PC-9 (cell line): Measurements from ENCODE around the gene NGB.

Source experiments
- EZH2 ChIP-seq: fragments of 200-600 bp; sonication (generic); IDR thresholded peaks from 2 replicates; pipeline ENCODE4 v1.8.0; 2017; ENCODE audit warnings: antibody characterized with exemption, low read depth
- TF ChIP-seq, protein P1 (sequence below): fragments of 200-600 bp; sonication (generic); conservative IDR thresholded peaks from 2 replicates; pipeline ENCODE4 v1.6.1; 2017; ENCODE audit warnings: mixed run types, antibody characterized with exemption, mild to moderate bottlenecking, moderate library complexity

DNA sequence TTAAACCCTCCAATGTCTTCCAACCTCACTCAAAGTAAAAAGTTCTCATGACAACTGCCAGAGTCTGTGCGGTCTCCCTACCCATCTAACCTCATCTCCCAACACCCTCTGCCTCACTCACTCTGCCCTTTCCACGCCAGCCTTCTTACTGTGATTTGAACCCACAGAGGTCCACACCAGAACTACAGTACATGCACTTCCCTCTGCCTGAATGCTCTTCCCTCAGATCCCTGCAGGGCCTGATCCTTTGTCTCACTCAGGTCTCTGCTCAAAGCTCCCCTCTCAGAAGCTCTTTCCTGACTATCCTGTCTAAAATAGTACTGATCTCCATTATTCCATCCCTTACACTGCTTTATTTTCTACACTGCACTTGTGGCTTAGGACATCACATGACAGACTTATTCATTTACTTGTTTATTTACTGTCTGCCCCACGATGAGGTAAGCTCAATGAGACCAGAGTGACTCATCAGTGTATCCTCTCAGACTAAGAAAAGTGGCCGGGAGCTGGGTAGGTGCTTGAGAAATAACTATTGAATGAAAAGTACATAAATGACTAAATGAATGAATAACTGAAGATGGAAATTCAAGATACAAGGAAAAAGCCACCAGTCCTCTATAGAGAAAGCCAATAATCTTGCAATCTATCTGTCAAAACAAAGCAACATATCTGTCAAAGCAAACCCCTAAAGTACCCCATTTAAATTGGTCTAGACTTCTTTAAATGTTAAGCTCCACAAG, 32.6 kb upstream of the NGB start:
- TF ChIP-seq, protein P1, sequence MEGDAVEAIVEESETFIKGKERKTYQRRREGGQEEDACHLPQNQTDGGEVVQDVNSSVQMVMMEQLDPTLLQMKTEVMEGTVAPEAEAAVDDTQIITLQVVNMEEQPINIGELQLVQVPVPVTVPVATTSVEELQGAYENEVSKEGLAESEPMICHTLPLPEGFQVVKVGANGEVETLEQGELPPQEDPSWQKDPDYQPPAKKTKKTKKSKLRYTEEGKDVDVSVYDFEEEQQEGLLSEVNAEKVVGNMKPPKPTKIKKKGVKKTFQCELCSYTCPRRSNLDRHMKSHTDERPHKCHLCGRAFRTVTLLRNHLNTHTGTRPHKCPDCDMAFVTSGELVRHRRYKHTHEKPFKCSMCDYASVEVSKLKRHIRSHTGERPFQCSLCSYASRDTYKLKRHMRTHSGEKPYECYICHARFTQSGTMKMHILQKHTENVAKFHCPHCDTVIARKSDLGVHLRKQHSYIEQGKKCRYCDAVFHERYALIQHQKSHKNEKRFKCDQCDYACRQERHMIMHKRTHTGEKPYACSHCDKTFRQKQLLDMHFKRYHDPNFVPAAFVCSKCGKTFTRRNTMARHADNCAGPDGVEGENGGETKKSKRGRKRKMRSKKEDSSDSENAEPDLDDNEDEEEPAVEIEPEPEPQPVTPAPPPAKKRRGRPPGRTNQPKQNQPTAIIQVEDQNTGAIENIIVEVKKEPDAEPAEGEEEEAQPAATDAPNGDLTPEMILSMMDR: 0 out of 2 replicates have a peak, but pooled peaks have one; percentile 8
- TF ChIP-seq EZH2: no peak
